K562 (cell line): ENCODE measurements around the gene LIN9. TPM values are rescaled to one million over a fixed set of nuclear protein-coding genes. Genes with fewer than 3 reads are reported as not detected.
A peak's percentile ranks its signal among the peaks of the same experiment; 100 is the strongest.

ENCODE experiments used
- AFF4 ChIP-seq: sonication (generic); formaldehyde crosslinking; IDR thresholded peaks from 2 replicates; pipeline ENCODE4 v1.8.0; 2023; ENCODE audit warnings: mild to moderate bottlenecking, missing genetic modification reagents
- FIP1L1 ChIP-seq: fragments of 200-400 bp; formaldehyde crosslinking; IDR thresholded peaks from 2 replicates; pipeline ENCODE4 v1.6.1; 2018; ENCODE audit warnings: mild to moderate bottlenecking, low read depth, low read length; ENCODE audit not compliant: poor library complexity, severe bottlenecking
- GABPB1 ChIP-seq: sonication (generic); formaldehyde crosslinking; IDR thresholded peaks from 2 replicates; pipeline ENCODE4 v1.8.0; 2022; ENCODE audit warnings: mild to moderate bottlenecking, missing genetic modification reagents
- HIVEP1 ChIP-seq: fragments of 250-450 bp; sonication (Bioruptor Pico); IDR thresholded peaks from 2 replicates; pipeline ENCODE4 v1.4.0; 2020; ENCODE audit warnings: mild to moderate bottlenecking
- LEF1 ChIP-seq: fragments of 450-650 bp; IDR thresholded peaks from 2 replicates; pipeline ENCODE4 v1.6.1; 2016; ENCODE audit warnings: mild to moderate bottlenecking
- MTA2 ChIP-seq: fragments of 450-650 bp; IDR thresholded peaks from 2 replicates; pipeline ENCODE4 v1.6.1; 2016; ENCODE audit warnings: low read depth
- POLR2AphosphoS5 ChIP-seq: IDR thresholded peaks from 2 replicates; pipeline ENCODE4 v1.6.1; 2011; ENCODE audit warnings: mild to moderate bottlenecking, low read depth, low read length, moderate library complexity; ENCODE audit not compliant: control insufficient read depth, insufficient read depth
- PRDM10 ChIP-seq: fragments of 450-650 bp; IDR thresholded peaks from 2 replicates; pipeline ENCODE4 v1.6.1; 2018; ENCODE audit not compliant: partially characterized antibody
- RERE ChIP-seq: sonication (generic); formaldehyde crosslinking; IDR thresholded peaks from 2 replicates; pipeline ENCODE4 v1.8.0; 2023; ENCODE audit warnings: missing genetic modification reagents, mild to moderate bottlenecking, borderline replicate concordance
- STAT5B ChIP-seq: fragments of 250-450 bp; sonication (Bioruptor Pico); IDR thresholded peaks from 2 replicates; pipeline ENCODE4 v1.8.0; 2021; ENCODE audit warnings: mild to moderate bottlenecking, inconsistent platforms
- USF2 ChIP-seq: sonication (generic); formaldehyde crosslinking; IDR thresholded peaks from 2 replicates; pipeline ENCODE4 v1.5.0; 2020; ENCODE audit warnings: missing genetic modification reagents
- ZFP1 ChIP-seq: fragments of 450-650 bp; formaldehyde crosslinking; IDR thresholded peaks from 2 replicates; pipeline ENCODE4 v1.4.0; 2020; ENCODE audit warnings: mild to moderate bottlenecking, mixed read lengths
- ZNF140 ChIP-seq: fragments of 250-450 bp; sonication (Bioruptor Pico); IDR thresholded peaks from 2 replicates; pipeline ENCODE4 v1.8.0; 2021; ENCODE audit warnings: moderate library complexity, mild to moderate bottlenecking, inconsistent platforms
- polyA plus RNA-seq, 8 experiments: library from polyadenylated mRNA; depleted of rRNA in 4 of 8; stranded (reverse) in 5 of 8; unstranded in 3 of 8; fragments of >200 nt; fragmentation: Nextera tagmentation in 2 of 8; fragmentation: Illumina TruSeq in 1 of 8; extraction: Ambion mirVana in 2 of 8; extraction: Trizol in 1 of 8; gene quantifications; 2 replicates each; pipeline versions ENCODE4 v1.2.1 to v1.2.3, GENCODE V29; 2011 to 2014; ENCODE audit warnings: inconsistent platforms in 1 of 8, missing spikeins in 1 of 8
- total RNA-seq, 7 experiments: library from RNA; depleted of rRNA in 6 of 7; stranded (reverse); fragments of >200 nt in 6 of 7; fragmentation: Illumina TruSeq in 2 of 7; extraction: Trizol in 2 of 7; gene quantifications; 2 replicates each; pipeline versions ENCODE4 v1.2.1 to v1.2.3, GENCODE V29; 2011 to 2021; ENCODE audit warnings: low replicate concordance in 1 of 7
- TF ChIP-seq, protein P1 (sequence below): fragments of 250-450 bp; sonication (Bioruptor Pico); IDR thresholded peaks from 2 replicates; pipeline ENCODE4 v1.5.0; 2021

Gene LIN9
- total and polyA plus RNA-seq, 9 of the 15 experiments (the other 6 are each of a cell fraction or from before 2014, with no cell fraction given) = 18.8 to 33.0 (median 25.5) TPM

DNA sequence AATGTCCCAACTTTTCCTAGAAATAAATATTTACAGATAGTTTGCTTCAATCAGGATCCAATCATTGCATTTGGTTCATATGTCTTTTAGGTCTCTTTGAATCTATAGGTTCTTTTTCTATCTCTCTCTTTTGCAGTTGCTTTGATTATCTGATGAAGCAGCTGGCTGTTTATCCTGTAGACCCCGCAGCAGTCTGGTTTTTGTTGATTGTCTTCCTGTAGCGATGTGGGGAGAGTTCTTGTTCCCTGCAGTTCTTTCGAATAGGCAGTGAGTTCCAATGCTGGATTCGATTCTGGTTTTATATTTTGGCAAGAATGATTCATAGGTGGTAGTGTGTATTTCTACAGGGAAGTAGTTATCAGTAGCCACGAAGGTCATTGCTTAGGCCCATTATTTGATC is 92.9 kb downstream of the LIN9 start (continued):
- TF ChIP-seq AFF4 (CRISPR knock-in tag) = no peak
- TF ChIP-seq POLR2AphosphoS5 = 0 out of 2 replicates have a peak, but pooled peaks have one; percentile 24
- TF ChIP-seq USF2 (CRISPR knock-in tag) = no peak
- TF ChIP-seq ZNF140 = no peak
- TF ChIP-seq FIP1L1 = no peak
- peak; percentile 21; the same call in 1 of the 2 replicates for TF ChIP-seq LEF1
- 0 out of 2 replicates have a peak, but pooled peaks have one; percentile 19 for TF ChIP-seq MTA2
- no peak for TF ChIP-seq STAT5B (CRISPR knock-in tag)
- TF ChIP-seq, protein P1, sequence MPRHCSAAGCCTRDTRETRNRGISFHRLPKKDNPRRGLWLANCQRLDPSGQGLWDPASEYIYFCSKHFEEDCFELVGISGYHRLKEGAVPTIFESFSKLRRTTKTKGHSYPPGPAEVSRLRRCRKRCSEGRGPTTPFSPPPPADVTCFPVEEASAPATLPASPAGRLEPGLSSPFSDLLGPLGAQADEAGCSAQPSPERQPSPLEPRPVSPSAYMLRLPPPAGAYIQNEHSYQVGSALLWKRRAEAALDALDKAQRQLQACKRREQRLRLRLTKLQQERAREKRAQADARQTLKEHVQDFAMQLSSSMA (CRISPR knock-in tag) = no peak
- no peak for TF ChIP-seq RERE (CRISPR knock-in tag)
- no peak for TF ChIP-seq HIVEP1
- TF ChIP-seq GABPB1 (CRISPR knock-in tag) = no peak
- TF ChIP-seq ZFP1 (CRISPR knock-in tag) = no peak
- TF ChIP-seq PRDM10 = no peak
